A673 (cell line): ENCODE data around the gene SHC1. TPM values are rescaled to one million over a fixed set of nuclear protein-coding genes. Genes with fewer than 3 reads are reported as not detected.

Experiments
- BruUV-seq: library from RNA; stranded (reverse); fragments of 400-500 nt; replicated peaks from 2 replicates; lab custom pipeline; 2021; lab: Mats Ljungman, UMichigan
- CTCF ChIA-PET: fragments of 300-600 bp; sonication (Branson Sonifier 250); formaldehyde crosslinking; loops from one replicate; lab custom pipeline; 2022; ENCODE audit warnings: antibody characterized with exemption; lab: Charles Lee
- POLR2A ChIA-PET: fragments of 300-600 bp; sonication (Branson Sonifier 250); formaldehyde crosslinking; loops from one replicate; lab custom pipeline; 2022; ENCODE audit warnings: antibody characterized with exemption; ENCODE audit not compliant: low non-redundant PET; lab: Charles Lee
- DNase-seq: peaks from one replicate; pipeline ENCODE4 v3.0.0-alpha.2; 2015; ENCODE audit warnings: low spot score
- H3K27ac ChIP-seq: fragments of 200-600 bp; sonication (generic); 2 replicates; pipeline ENCODE4 v1.5.1; 2016; ENCODE audit warnings: mixed run types, low read depth, mild to moderate bottlenecking, mixed read lengths, antibody characterized with exemption, low read length; ENCODE audit not compliant: poor library complexity, severe bottlenecking
- H3K27me3 ChIP-seq: fragments of 200-600 bp; sonication (generic); replicated peaks from 2 replicates; pipeline ENCODE4 v1.6.1; 2017; ENCODE audit warnings: mixed run types, low read depth, mild to moderate bottlenecking, mixed read lengths, antibody characterized with exemption, low read length; ENCODE audit not compliant: insufficient read depth, poor library complexity
- H3K36me3 ChIP-seq: fragments of 200-600 bp; sonication (generic); 2 replicates; pipeline ENCODE4 v1.6.1; 2016; ENCODE audit warnings: mixed run types, mild to moderate bottlenecking, mixed read lengths, antibody characterized with exemption, low read length; ENCODE audit not compliant: insufficient read depth, poor library complexity, severe bottlenecking
- H3K4me1 ChIP-seq: fragments of 200-600 bp; sonication (generic); 2 replicates; pipeline ENCODE4 v1.6.1; 2017; ENCODE audit warnings: mixed run types, mild to moderate bottlenecking, mixed read lengths, antibody characterized with exemption, low read length; ENCODE audit not compliant: insufficient read depth, poor library complexity, severe bottlenecking
- H3K4me3 ChIP-seq: fragments of 200-600 bp; sonication (generic); 2 replicates; pipeline ENCODE4 v1.5.1; 2016; ENCODE audit warnings: low read depth, mixed run types, mild to moderate bottlenecking, mixed read lengths, low read length; ENCODE audit not compliant: poor library complexity, severe bottlenecking
- H3K9me3 ChIP-seq: fragments of 200-600 bp; sonication (generic); 2 replicates; pipeline ENCODE4 v1.6.1; 2016; ENCODE audit warnings: mixed run types, low read depth, mild to moderate bottlenecking, mixed read lengths, antibody characterized with exemption, low read length; ENCODE audit not compliant: poor library complexity, severe bottlenecking
- CTCF ChIP-seq: fragments of 300-800, 200-600 bp; sonication (generic); conservative IDR thresholded peaks from 2 replicates; pipeline ENCODE4 v1.5.1; 2017; ENCODE audit warnings: low read depth, mild to moderate bottlenecking, antibody characterized with exemption, low read length, moderate library complexity, mixed read lengths
- EZH2 ChIP-seq: fragments of 200-600 bp; sonication (generic); IDR thresholded peaks from 2 replicates; pipeline ENCODE4 v1.6.1; 2017; ENCODE audit warnings: borderline replicate concordance, low read depth, mild to moderate bottlenecking, mixed read lengths, antibody characterized with exemption, low read length; ENCODE audit not compliant: poor library complexity, severe bottlenecking
- intact Hi-C: fragments of 100-400 bp; cut with micrococcal nuclease; formaldehyde crosslinking; loops from one replicate; pipeline ENCODE4 v1.10.0; 2022; ENCODE audit not compliant: unreplicated experiment
- total RNA-seq: library from RNA; stranded (reverse); gene quantifications from 2 replicates; pipeline ENCODE4 v1.2.3, GENCODE V29; 2021

SHC1 gene
- total RNA-seq, 1 experiment from 2014 or later = 204 TPM

- H3K27me3 ChIP-seq = no peaks in the 10 kb centered on the region
- no TSS peak for BruUV-seq
- H3K36me3 ChIP-seq = peaks cover 33% of the 10 kb centered on the region
- no peak overlapping the region for H3K4me3 ChIP-seq
- ChIA-PET POLR2A (no interaction called here), CTCF (no interaction called here)
- peaks cover 27% of the 10 kb centered on the region for H3K4me1 ChIP-seq
- no peak for DNase-seq
- no peak overlapping the region for H3K27ac ChIP-seq
- H3K9me3 ChIP-seq = no peaks in the 10 kb centered on the region
- intact Hi-C loops = no loop called here
- TF ChIP-seq EZH2 = no peak
- no peak for TF ChIP-seq CTCF
Measured at GRCh38 chr1:154958681-154959425, 11.7 kb downstream of the SHC1 start.

- ChIA-PET POLR2A (no interaction called here), CTCF (no interaction called here)
- intact Hi-C loops = no loop called here
Measured at GRCh38 chr1:154958036-154958435, 12.5 kb downstream of the SHC1 start.

GRCh38 chr1:154957091-154957657 lies 13.4 kb downstream of the SHC1 start:
- BruUV-seq = no TSS peak
- DNase-seq = no peak
- H3K9me3 ChIP-seq = no peaks in the 10 kb centered on the region
- ChIA-PET CTCF (interaction anchor here (1.9 kb wide), 1 partner anchor 42 kb away, joined by 17 read pairs; no protein-coding TSS in a partner anchor), POLR2A (no interaction called here)
- intact Hi-C loops = no loop called here
- no peak overlapping the region for H3K4me3 ChIP-seq
- H3K27ac ChIP-seq = peak overlapping the region; percentile 77
- H3K36me3 ChIP-seq = peaks cover 18% of the 10 kb centered on the region
- no peak for TF ChIP-seq CTCF
- TF ChIP-seq EZH2 = no peak
- H3K27me3 ChIP-seq = no peaks in the 10 kb centered on the region
- H3K4me1 ChIP-seq = peaks cover 19% of the 10 kb centered on the region

More at GRCh38 chr1:154958036-154958435, 12.5 kb downstream of the SHC1 start:
- H3K36me3 ChIP-seq = peaks cover 25% of the 10 kb centered on the region
- no TSS peak for BruUV-seq
- H3K27ac ChIP-seq = no peak overlapping the region
- H3K9me3 ChIP-seq = no peaks in the 10 kb centered on the region
- H3K4me3 ChIP-seq = no peak overlapping the region
- H3K4me1 ChIP-seq = peaks cover 27% of the 10 kb centered on the region
- DNase-seq = no peak
- no peak for TF ChIP-seq CTCF
- no peak for TF ChIP-seq EZH2
- no peaks in the 10 kb centered on the region for H3K27me3 ChIP-seq
